GM12865 (cell line): ENCODE measurements around the gene SWAP70.
"Not testable (repeated sequence)": the region's sequence is repeated elsewhere in the genome, so short reads cannot be mapped to it uniquely, and the experiment has no call there.

Experiments used
- DNase-seq: peaks from one replicate; pipeline ENCODE4 v3.0.0; 2010; ENCODE audit warnings: low read depth
- H3K4me3 ChIP-seq: 2 replicates; pipeline ENCODE4 v1.5.1; 2011; ENCODE audit warnings: mild to moderate bottlenecking, low read depth, low read length, control low read depth
- CTCF ChIP-seq: IDR thresholded peaks from 2 replicates; pipeline ENCODE4 v1.5.1; 2011; ENCODE audit warnings: low read length, control low read depth, low read depth, inconsistent platforms; ENCODE audit not compliant: insufficient read depth; ENCODE audit errors: missing control alignments

SWAP70 gene

DNA sequence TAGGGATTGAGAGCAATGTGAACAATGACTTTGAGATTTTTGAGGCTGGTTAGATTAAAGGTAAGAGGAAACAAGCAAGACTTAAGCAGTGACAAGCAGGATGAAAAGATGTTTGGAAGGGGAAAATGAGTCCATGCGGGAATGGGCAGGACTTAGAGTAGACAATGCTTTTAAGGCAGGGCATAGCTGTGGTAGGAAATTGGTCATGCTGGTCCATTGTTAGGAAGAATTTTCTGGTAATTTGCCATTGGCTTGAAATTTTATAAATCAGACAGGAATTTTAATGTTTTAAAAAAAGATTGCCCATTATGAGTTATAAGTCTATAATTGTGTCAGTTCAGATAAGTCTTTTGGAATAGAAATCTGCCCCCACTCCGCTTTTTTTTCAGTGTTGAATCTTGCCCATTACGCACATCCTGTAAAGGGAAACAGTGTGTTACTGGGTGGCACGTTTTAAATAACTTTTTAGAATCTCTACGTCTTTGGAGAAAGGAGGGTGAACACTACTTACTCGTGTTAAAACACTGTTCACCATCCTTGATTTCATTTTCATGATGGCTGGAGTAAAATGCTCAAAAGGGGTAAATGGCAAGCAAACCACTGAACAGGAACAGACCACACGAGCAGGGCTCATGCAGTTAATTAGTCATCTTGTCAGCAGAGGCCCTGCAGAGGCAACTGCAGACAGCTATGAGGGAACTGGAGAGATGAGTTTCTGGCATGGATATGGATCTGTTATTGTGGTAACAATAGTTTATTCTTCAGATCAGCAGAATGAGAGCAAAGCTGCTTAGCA, 25.0 kb downstream of the SWAP70 start:
- peak overlapping the region; percentile 45 for H3K4me3 ChIP-seq
- no peak for TF ChIP-seq CTCF
- peak; percentile 89 for DNase-seq

DNA sequence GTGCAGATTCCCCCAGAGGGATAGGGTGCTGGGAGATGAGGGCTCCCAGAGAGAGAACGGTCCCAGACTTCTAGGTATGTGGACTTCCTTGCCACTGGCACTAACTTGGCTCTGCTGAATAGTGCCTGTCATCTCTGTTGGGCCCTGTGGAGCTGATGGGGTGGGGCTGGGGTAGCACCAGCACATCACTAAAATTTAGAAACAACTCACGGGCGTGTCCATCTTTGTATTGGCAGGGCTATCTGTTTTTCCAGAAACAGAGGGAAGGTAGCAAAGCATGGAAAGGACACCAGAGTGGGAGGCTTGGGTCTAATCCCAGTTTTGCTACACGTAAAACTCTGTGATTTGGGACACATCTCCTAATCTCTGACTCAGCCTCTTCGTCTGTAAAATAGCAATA, 25.8 kb downstream of the SWAP70 start:
- H3K4me3 ChIP-seq: peak overlapping the region; percentile 45
- TF ChIP-seq CTCF: no peak
- DNase-seq: no peak

GRCh38 chr11:9691865-9692264, 28.0 kb downstream of the SWAP70 start:
- H3K4me3 ChIP-seq: no peak overlapping the region
- DNase-seq: no peak
- no peak for TF ChIP-seq CTCF

- DNase-seq: no peak
- TF ChIP-seq CTCF: no peak
- no peak overlapping the region; the same call in 1 of the 2 replicates for H3K4me3 ChIP-seq
Measured at GRCh38 chr11:9692691-9693090, 28.8 kb downstream of the SWAP70 start.

GRCh38 chr11:9693801-9694553, 30.1 kb downstream of the SWAP70 start:
- TF ChIP-seq CTCF: no peak
- no peak overlapping the region for H3K4me3 ChIP-seq
- no peak for DNase-seq

DNA sequence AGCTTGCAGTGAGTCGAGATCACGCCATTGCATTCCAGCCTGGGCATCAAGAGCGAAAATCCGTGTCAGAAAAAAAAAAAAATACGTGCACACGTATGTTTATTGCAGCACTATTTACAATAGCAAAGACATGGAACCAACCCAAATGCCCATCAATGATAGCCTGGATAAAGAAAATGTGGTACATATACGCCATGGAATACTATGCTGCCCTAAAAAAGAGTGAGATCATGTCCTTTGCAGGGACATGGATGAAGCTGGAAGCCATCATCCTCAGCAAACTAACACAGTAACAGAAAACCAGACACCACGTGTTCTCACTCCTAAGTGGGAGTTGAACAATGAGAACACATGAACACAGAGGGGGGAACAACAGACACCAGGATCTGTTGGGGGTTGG, 31.4 kb downstream of the SWAP70 start:
- DNase-seq, H3K4me3 ChIP-seq: not testable (repeated sequence)

DNA sequence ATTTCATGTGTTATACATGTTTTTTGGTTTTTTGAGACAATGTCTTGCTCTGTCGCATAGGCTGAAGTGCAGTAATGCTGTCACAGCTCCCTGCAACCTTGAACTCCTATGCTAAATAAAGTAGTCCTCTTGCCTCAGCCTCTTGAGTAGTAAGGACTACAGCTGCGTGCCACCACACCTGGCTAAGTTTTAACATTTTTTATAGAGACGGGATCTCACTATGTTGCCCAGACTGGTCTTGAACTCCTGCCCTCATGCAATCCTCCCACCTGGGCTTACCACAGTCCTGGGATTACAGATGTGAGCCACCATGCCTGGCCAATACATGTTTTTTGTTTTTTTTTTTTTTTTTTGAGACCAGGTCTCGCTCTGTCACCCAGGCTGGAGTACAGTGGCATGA, 33.9 kb downstream of the SWAP70 start:
- TF ChIP-seq CTCF: no peak
- DNase-seq: peak; percentile 45

More for the DNA sequence above, 33.9 kb downstream of the SWAP70 start:
- no peak overlapping the region for H3K4me3 ChIP-seq
